Epithelial cell of proximal tubule (primary cell): ENCODE measurements around the gene PTGR2. TPM values are rescaled to one million over a fixed set of nuclear protein-coding genes. Genes with fewer than 3 reads are reported as not detected.

ENCODE experiments used
- DNase-seq: peaks from one replicate; pipeline ENCODE4 v3.0.0-alpha.2; 2011; ENCODE audit warnings: low read depth
- H3K4me3 ChIP-seq: 2 replicates; pipeline ENCODE4 v1.5.1; 2011; ENCODE audit warnings: low read depth, mild to moderate bottlenecking, low read length
- CTCF ChIP-seq: conservative IDR thresholded peaks from 2 replicates; pipeline ENCODE4 v1.5.1; 2012; ENCODE audit warnings: low read depth, mild to moderate bottlenecking, low read length
- total RNA-seq: library from RNA; depleted of rRNA; stranded (reverse); fragments of >200 nt; gene quantifications from 2 replicates; pipeline ENCODE4 v1.2.3, GENCODE V29; 2015

The PTGR2 gene
- total RNA-seq, 1 donor from 2014 or later, result 4.8 TPM

GRCh38 chr14:73811164-73811503 is 40.5 kb upstream of the PTGR2 start:
- no peak overlapping the region for H3K4me3 ChIP-seq
- no peak for DNase-seq
- TF ChIP-seq CTCF, result no peak

- no peak overlapping the region for H3K4me3 ChIP-seq
- DNase-seq, result no peak
- no peak for TF ChIP-seq CTCF
Observed at GRCh38 chr14:73814153-73814552, 37.5 kb upstream of the PTGR2 start.

- H3K4me3 ChIP-seq, result no peak overlapping the region
- TF ChIP-seq CTCF, result no peak
- DNase-seq, result no peak
Observed at GRCh38 chr14:73815849-73816248, 35.8 kb upstream of the PTGR2 start.

- no peak for TF ChIP-seq CTCF
- DNase-seq, result no peak
Observed at GRCh38 chr14:73816393-73816816, 35.2 kb upstream of the PTGR2 start.

GRCh38 chr14:73817020-73817655 is 34.5 kb upstream of the PTGR2 start:
- TF ChIP-seq CTCF, result no peak
- DNase-seq, result no peak

More at GRCh38 chr14:73816393-73816816, 35.2 kb upstream of the PTGR2 start:
- H3K4me3 ChIP-seq, result no peak overlapping the region

GRCh38 chr14:73818821-73819220 is 32.8 kb upstream of the PTGR2 start:
- no peak for DNase-seq
- TF ChIP-seq CTCF, result no peak
- no peak overlapping the region for H3K4me3 ChIP-seq

More at GRCh38 chr14:73817020-73817655, 34.5 kb upstream of the PTGR2 start:
- H3K4me3 ChIP-seq, result no peak overlapping the region

- no peak for TF ChIP-seq CTCF
Observed at GRCh38 chr14:73820631-73821030, 31.0 kb upstream of the PTGR2 start.

More at GRCh38 chr14:73820631-73821030, 31.0 kb upstream of the PTGR2 start:
- H3K4me3 ChIP-seq, result no peak overlapping the region
- DNase-seq, result no peak
